GM10248 (cell line): ENCODE results near the gene SPAG9.

Source experiments
- CTCF ChIA-PET: fragments of 300-600 bp; sonication (Branson Sonifier 250); formaldehyde crosslinking; extraction: SDS; loops from one replicate; lab custom pipeline; 2021; ENCODE audit warnings: antibody characterized with exemption; lab: Yijun Ruan, JAX
- POLR2A ChIA-PET: fragments of 350-650 bp; sonication (Branson Sonifier 250); formaldehyde crosslinking; extraction: SDS; loops from one replicate; lab custom pipeline; 2020; ENCODE audit warnings: antibody characterized with exemption; lab: Yijun Ruan, JAX
- DNase-seq: peaks from one replicate; pipeline ENCODE4 v3.0.0; 2012; ENCODE audit errors: extremely low spot score
- CTCF ChIP-seq: IDR thresholded peaks from 2 replicates; pipeline ENCODE4 v1.5.1; 2012; ENCODE audit warnings: mild to moderate bottlenecking, low read depth; ENCODE audit errors: extremely low read depth, missing control alignments, control extremely low read depth

Gene SPAG9

GRCh38 chr17:51165680-51166197 lies 45.1 kb upstream of the SPAG9 start:
- no peak for DNase-seq
- ChIA-PET POLR2A (interaction anchor here (0.7 to 1.5 kb wide), 2 partner anchors 13 to 92 kb away, joined by 3 to 6 read pairs; partner anchors contain the start of gene NME1), CTCF (interaction anchor here (1.5 to 2.8 kb wide), 4 partner anchors 10 to 16 kb away, joined by 3 to 11 read pairs (median 8); partner anchors contain the start of gene NME1)
- TF ChIP-seq CTCF: no peak

GRCh38 chr17:51164911-51165679 lies 44.4 kb upstream of the SPAG9 start:
- ChIA-PET CTCF (interaction anchor here (1.5 to 2.8 kb wide), 4 partner anchors 10 to 17 kb away, joined by 3 to 11 read pairs (median 8); partner anchors contain the start of gene NME1), POLR2A (interaction anchor here (0.5 to 1.5 kb wide), 2 partner anchors 10 to 12 kb away, joined by 3 to 6 read pairs; partner anchors contain the start of gene NME1)
- no peak for DNase-seq
- TF ChIP-seq CTCF: no peak

- no peak for TF ChIP-seq CTCF
- ChIA-PET POLR2A (no interaction called here), CTCF (interaction anchor here (1.9 to 2.2 kb wide), 2 partner anchors 8 to 161 kb away, joined by 8 to 15 read pairs; partner anchors contain the start of gene NME1)
- no peak for DNase-seq
These were observed 40.9 kb upstream of the SPAG9 start for GRCh38 chr17:51161541-51161940.

GRCh38 chr17:51159604-51160003 lies 38.9 kb upstream of the SPAG9 start:
- TF ChIP-seq CTCF: no peak
- ChIA-PET CTCF (no interaction called here), POLR2A (no interaction called here)
- DNase-seq: no peak

GRCh38 chr17:51155416-51155815 lies 34.7 kb upstream of the SPAG9 start:
- no peak for DNase-seq
- TF ChIP-seq CTCF: no peak
- ChIA-PET CTCF (interaction anchor here (1.2 to 2.3 kb wide), 3 partner anchors 10 to 155 kb away, joined by 3 to 11 read pairs (median 4); partner anchors contain the start of gene NME2), POLR2A (interaction anchor here (0.8 kb wide), 1 partner anchor 10 kb away, joined by 3 read pairs; no protein-coding TSS in a partner anchor)

- TF ChIP-seq CTCF: no peak
- no peak for DNase-seq
- CTCF ChIA-PET: interaction anchor here (0.9 to 2.3 kb wide), 7 partner anchors 8 to 205 kb away, joined by 3 to 57 read pairs (median 4); partner anchors contain the start of gene NME2
- POLR2A ChIA-PET: no interaction called here
These were observed 33.5 kb upstream of the SPAG9 start for GRCh38 chr17:51154176-51154575.
